K562 (cell line): Measurements from ENCODE around the gene HSD17B3. TPM values are rescaled to one million over a fixed set of nuclear protein-coding genes. Genes with fewer than 3 reads are reported as not detected.

ENCODE experiments used
- ATAC-seq: fragments of 200-7000 bp; cut with Tn5 transposase; 3 replicates; pipeline ENCODE4 v1.9.1; 2020; ENCODE audit warnings: moderate library complexity
- BruUV-seq: library from RNA; stranded (reverse); fragments of 400-500 nt; replicated peaks from 2 replicates; lab custom pipeline; 2021; lab: Mats Ljungman, UMichigan
- CTCF ChIA-PET: fragments of 300-600 bp; formaldehyde crosslinking; extraction: SDS; loops from one replicate; lab custom pipeline; 2021; ENCODE audit warnings: low intra/inter-chr PET ratio; lab: Yijun Ruan, JAX
- POLR2A ChIA-PET: fragments of 300-600, 350-650 bp; sonication (Branson Sonifier 250); formaldehyde crosslinking; extraction: SDS; loops from one replicate; lab custom pipeline; 2021; ENCODE audit warnings: antibody characterized with exemption, inconsistent platforms; lab: Yijun Ruan, JAX
- DNase-seq, 4 experiments: peaks; one replicate each; pipeline versions ENCODE4 v3.0.0 to v3.0.0-alpha.2; 2011 to 2018; ENCODE audit warnings: low spot score in 3 of 4, mixed read lengths in 3 of 4; ENCODE audit errors: extremely low read depth in 1 of 4
- FAIRE-seq: peaks from 2 replicates; lab custom pipeline; 2011; peaks lifted over from hg19 to GRCh38; lab: Jason Lieb, UNC
- H2AFZ ChIP-seq: 2 replicates; pipeline ENCODE4 v1.6.0; 2011; ENCODE audit warnings: low read depth, low read length, control low read depth, inconsistent platforms
- H3K27ac ChIP-seq: fragments of 200-600 bp; 3 replicates; pipeline ENCODE4 v1.8.0; 2011; ENCODE audit warnings: low read depth, mild to moderate bottlenecking, control low read depth, inconsistent platforms, low read length, moderate library complexity, mixed read lengths; ENCODE audit errors: extremely low read depth
- H3K27me3 ChIP-seq, 2 experiments: fragments of 300-600 bp in 1 of 2; 2 replicates in 1 of 2; 3 replicates in 1 of 2; pipeline versions ENCODE4 v1.6.0 to v1.8.0; 2011; ENCODE audit warnings: inconsistent platforms in 2 of 2, low read length in 2 of 2, mild to moderate bottlenecking in 1 of 2, mixed read lengths in 1 of 2, moderate library complexity in 1 of 2; ENCODE audit not compliant: control insufficient read depth in 2 of 2, insufficient read depth in 2 of 2
- H3K36me3 ChIP-seq: fragments of 300-600 bp; 3 replicates; pipeline ENCODE4 v1.8.0; 2011; ENCODE audit warnings: mild to moderate bottlenecking, low read length, inconsistent platforms; ENCODE audit not compliant: control insufficient read depth, insufficient read depth
- H3K4me1 ChIP-seq, 2 experiments: fragments of 200-600 bp in 1 of 2; replicated peaks in 1 of 2; 2 replicates in 1 of 2; 3 replicates in 1 of 2; pipeline versions ENCODE4 v1.5.1 to v1.8.0; 2011; ENCODE audit warnings: inconsistent platforms in 2 of 2, low read length in 2 of 2, mild to moderate bottlenecking in 1 of 2, mixed read lengths in 1 of 2, moderate library complexity in 1 of 2; ENCODE audit not compliant: control insufficient read depth in 2 of 2, insufficient read depth in 2 of 2
- H3K4me2 ChIP-seq: 2 replicates; pipeline ENCODE4 v1.6.1; 2011; ENCODE audit warnings: low read length, control low read depth, inconsistent platforms, mixed read lengths; ENCODE audit not compliant: insufficient read depth
- H3K4me3 ChIP-seq: fragments of 200-600 bp; sonication (generic), shearing (Covaris generic); 2 replicates; pipeline ENCODE4 v1.5.1; 2016; ENCODE audit warnings: control low read depth, inconsistent platforms
- H3K79me2 ChIP-seq: fragments of 200-600 bp; 3 replicates; pipeline ENCODE4 v1.8.0; 2011; ENCODE audit warnings: low read length, inconsistent platforms; ENCODE audit not compliant: control insufficient read depth, insufficient read depth
- H3K9ac ChIP-seq, 2 experiments: 2 replicates each; pipeline versions ENCODE4 v1.6.0 to v1.6.1; 2011; ENCODE audit warnings: low read depth in 2 of 2, low read length in 2 of 2, control low read depth in 1 of 2, inconsistent platforms in 1 of 2, mild to moderate bottlenecking in 1 of 2, mixed read lengths in 1 of 2; ENCODE audit not compliant: insufficient read depth in 1 of 2
- H3K9me1 ChIP-seq: one replicate; pipeline ENCODE4 v1.6.0; 2011; ENCODE audit warnings: inconsistent platforms, mild to moderate bottlenecking, low read length, moderate library complexity; ENCODE audit not compliant: control insufficient read depth, insufficient read depth
- H3K9me3 ChIP-seq: replicated peaks from 2 replicates; pipeline ENCODE4 v1.5.1; 2011; ENCODE audit warnings: low read depth, low read length, inconsistent platforms; ENCODE audit not compliant: control insufficient read depth, insufficient read depth
- H4K20me1 ChIP-seq: replicated peaks from 2 replicates; pipeline ENCODE4 v1.6.1; 2011; ENCODE audit warnings: low read length, inconsistent platforms, mixed read lengths; ENCODE audit not compliant: control insufficient read depth, insufficient read depth
- ETV1 ChIP-seq: fragments of 450-650 bp; conservative IDR thresholded peaks from 2 replicates; pipeline ENCODE4 v1.6.1; 2016; ENCODE audit warnings: missing genetic modification characterization, control low read depth, low read depth, missing compliant biosample characterization
- EWSR1 ChIP-seq: fragments of 450-650 bp; IDR thresholded peaks from 2 replicates; pipeline ENCODE4 v1.6.1; 2018; ENCODE audit warnings: borderline replicate concordance, mild to moderate bottlenecking, low read depth, moderate library complexity; ENCODE audit not compliant: partially characterized antibody
- STAT5A ChIP-seq: IDR thresholded peaks from 2 replicates; pipeline ENCODE4 v1.6.1; 2012; ENCODE audit warnings: low read length, inconsistent platforms, borderline replicate concordance
- ZBTB11 ChIP-seq, 3 experiments: fragments of 200-800 bp in 1 of 3; fragments of 250-450 bp in 1 of 3; fragments of 450-650 bp in 1 of 3; sonication (Bioruptor Pico) in 1 of 3; sonication (Bioruptor generic) in 1 of 3; formaldehyde crosslinking in 1 of 3; IDR thresholded peaks; 2 replicates each; pipeline versions ENCODE4 v1.6.1 to v1.8.0; 2016 to 2022; ENCODE audit warnings: mild to moderate bottlenecking in 2 of 3, missing genetic modification characterization in 2 of 3, missing compliant biosample characterization in 1 of 3, moderate library complexity in 1 of 3
- WGBS: fragments of 100-300 bp; shearing (Covaris generic); methylation state at CpG from one replicate; pipeline ENCODE4 v1.1.6; 2016; ENCODE audit warnings: low coverage, mixed read lengths; ENCODE audit not compliant: insufficient coverage; ENCODE audit errors: missing lambda C conversion rate; 5-methylcytosine and 5-hydroxymethylcytosine counted together
- in situ Hi-C: fragments of 300-500 bp; cut with MboI; formaldehyde crosslinking; loops from 4 replicates; pipeline ENCODE4 v1.15.0; 2018; ENCODE audit warnings: inconsistent platforms, mixed read lengths
- intact Hi-C: fragments of 100-400 bp; cut with micrococcal nuclease; formaldehyde crosslinking; loops from 2 replicates; pipeline ENCODE4 v1.14.2; 2022
- polyA plus RNA-seq, 8 experiments: library from polyadenylated mRNA; depleted of rRNA in 4 of 8; stranded (reverse) in 5 of 8; unstranded in 3 of 8; fragments of >200 nt; fragmentation: Nextera tagmentation in 2 of 8; fragmentation: Illumina TruSeq in 1 of 8; extraction: Ambion mirVana in 2 of 8; extraction: Trizol in 1 of 8; gene quantifications; 2 replicates each; pipeline versions ENCODE4 v1.2.1 to v1.2.3, GENCODE V29; 2011 to 2014; ENCODE audit warnings: inconsistent platforms in 1 of 8, missing spikeins in 1 of 8
- total RNA-seq, 7 experiments: library from RNA; depleted of rRNA in 6 of 7; stranded (reverse); fragments of >200 nt in 6 of 7; fragmentation: Illumina TruSeq in 2 of 7; extraction: Trizol in 2 of 7; gene quantifications; 2 replicates each; pipeline versions ENCODE4 v1.2.1 to v1.2.3, GENCODE V29; 2011 to 2021; ENCODE audit warnings: low replicate concordance in 1 of 7

Gene HSD17B3
- total and polyA plus RNA-seq, 9 of the 15 experiments (the other 6 are each of a cell fraction or from before 2014, with no cell fraction given) = not detected

- ATAC-seq (no peak), DNase-seq (no peak), FAIRE-seq (no peak)
- in situ Hi-C loops = loop anchor here (5.0 kb wide), 1 partner anchor 73 kb away; no protein-coding TSS in a partner anchor
- no peaks in the 10 kb centered on the region for H4K20me1 ChIP-seq
- H2AFZ ChIP-seq = no peak overlapping the region
- no peaks in the 10 kb centered on the region for H3K36me3 ChIP-seq
- H3K27me3 ChIP-seq = peaks cover 0 to 5% of the 10 kb centered on the region in 2 experiments; a peak in 1 of 5 replicates
- H3K4me2 ChIP-seq = no peak overlapping the region
- H3K79me2 ChIP-seq = no peaks in the 10 kb centered on the region
- H3K27ac ChIP-seq = no peak overlapping the region
- 7% methylated on average over 7 of the region's 7 CpGs for WGBS
- ChIA-PET POLR2A (interaction anchor here (0.6 to 1.9 kb wide), 3 partner anchors 9 to 1126 kb away, joined by 3 to 6 read pairs (median 3); no protein-coding TSS in a partner anchor), CTCF (no interaction called here)
- H3K9ac ChIP-seq = no peak overlapping the region
- intact Hi-C loops = no loop called here
- TF ChIP-seq ZBTB11 (CRISPR knock-in tag; IDR thresholded peaks at IDR 0.05) (no peak), EWSR1 (no peak), ETV1 (tag) (no peak), STAT5A (no peak)
- no peaks in the 10 kb centered on the region for H3K9me1 ChIP-seq
- no TSS peak for BruUV-seq
- no peaks in the 10 kb centered on the region for H3K4me1 ChIP-seq
- H3K9me3 ChIP-seq = peaks cover 2% of the 10 kb centered on the region
- no peak overlapping the region for H3K4me3 ChIP-seq
Measured at GRCh38 chr9:96309850-96310249, 7.9 kb upstream of the HSD17B3 start.
